Psoas muscle (tissue), 8 donors: Measurements from ENCODE around the gene GALNT10. TPM values are rescaled to one million over a fixed set of nuclear protein-coding genes. Genes with fewer than 3 reads are reported as not detected.

ENCODE experiments used
- ATAC-seq, 4 donors: fragments of 200-7000 bp; cut with Tn5 transposase; one replicate each; pipeline ENCODE4 v1.9.1; 2020; ENCODE audit warnings: moderate library complexity in 3 of 4, mild to moderate bottlenecking in 2 of 4
- DNase-seq, 2 donors: peaks; one replicate each; pipeline ENCODE4 v3.0.0-alpha.2; 2020
- H3K27ac ChIP-seq: fragments of 200-600 bp; one replicate; pipeline ENCODE4 v1.8.0; 2022
- H3K27me3 ChIP-seq, 3 donors: fragments of 200-600 bp in 1 of 3; one replicate each; pipeline versions ENCODE4 v1.6.1 to v1.8.0; 2013 to 2022; ENCODE audit warnings: low read length in 2 of 3, mild to moderate bottlenecking in 2 of 3, moderate library complexity in 1 of 3; ENCODE audit not compliant: insufficient read depth in 3 of 3
- H3K36me3 ChIP-seq, 2 donors: fragments of 200-600 bp in 1 of 2; one replicate each; pipeline versions ENCODE4 v1.6.1 to v1.8.0; 2013 to 2022; ENCODE audit warnings: low read depth in 1 of 2, mild to moderate bottlenecking in 1 of 2, moderate library complexity in 1 of 2; ENCODE audit not compliant: insufficient read depth in 1 of 2
- H3K4me1 ChIP-seq: fragments of 200-600 bp; one replicate; pipeline ENCODE4 v1.8.0; 2022
- H3K4me3 ChIP-seq: fragments of 200-600 bp; one replicate; pipeline ENCODE4 v1.8.0; 2022; ENCODE audit warnings: mild to moderate bottlenecking
- H3K9me3 ChIP-seq: fragments of 200-600 bp; one replicate; pipeline ENCODE4 v1.8.0; 2022
- CTCF ChIP-seq: fragments of 200-600 bp; IDR thresholded peaks from one replicate; pipeline ENCODE4 v1.8.0; 2022; ENCODE audit warnings: antibody characterized with exemption
- WGBS, 3 donors: extraction: QIAGEN DNeasy Blood & Tissue Kit; methylation state at CpG; one replicate each; pipeline versions ENCODE4 v1.1.6 to v1.1.7; 2013; 5-methylcytosine and 5-hydroxymethylcytosine counted together
- intact Hi-C, 2 donors: fragments of 100-400 bp; cut with DNase I; formaldehyde crosslinking; loops; one replicate each; pipeline versions ENCODE4 v1.11.0 to v1.14.2; 2022
- polyA plus RNA-seq, 3 donors: library from polyadenylated mRNA; stranded (reverse); fragments of 200-250 nt; gene quantifications; one replicate each; pipeline ENCODE4 v1.2.3, GENCODE V29; 2013
- total RNA-seq, 4 donors: library from RNA; stranded (reverse); fragmentation: NEBNext Ultra II Directional in 2 of 4; extraction: Animal tissue kit (Norgen Biotek cat#: 25700) in 2 of 4; gene quantifications; one replicate each; pipeline versions ENCODE4 v1.2.1 to v1.2.4, GENCODE V29; 2021 to 2023
- donor health status: healthy with polysubstance abuse.
- donor health status: DM: no; HTN: no; CAD: no; lungs with moderate emphysema.
- donor health status: Bipolar disorder and iron deficiency.
- donor health status: healthy.
- donor health status: DM: yes; HTN: yes; CAD: no.
- donor health status: DM: no; HTN: no; CAD: no.
- donor health status: DM: no; HTN: no; CAD: no.
- donor health status: DM: yes; HTN: yes; CAD: no.

Gene GALNT10
- total and polyA plus RNA-seq, 7 donors = 4.2 to 9.9 (median 6.8) TPM

GRCh38 chr5:154258531-154259217, 68.1 kb downstream of the GALNT10 start:
- no peaks in the 10 kb centered on the region for H3K4me1 ChIP-seq
- H3K27me3 ChIP-seq = no peaks in the 10 kb centered on the region
- intact Hi-C loops = no loop called here
- no peak for DNase-seq
- WGBS, 3 donors = 82 to 89% (median 89%) methylated on average over 2 of the region's 2 CpGs
- no peak for ATAC-seq
- H3K36me3 ChIP-seq = no peaks in the 10 kb centered on the region
- H3K4me3 ChIP-seq = no peak overlapping the region
- no peak overlapping the region for H3K27ac ChIP-seq
- no peak for TF ChIP-seq CTCF
- no peaks in the 10 kb centered on the region for H3K9me3 ChIP-seq

GRCh38 chr5:154260224-154260927, 69.8 kb downstream of the GALNT10 start:
- DNase-seq (no peak), ATAC-seq (no peak)
- H3K36me3 ChIP-seq = no peaks in the 10 kb centered on the region
- WGBS, 3 donors = 52 to 56% (median 54%) methylated on average over 6 of the region's 6 CpGs
- TF ChIP-seq CTCF = no peak
- H3K27me3 ChIP-seq = no peaks in the 10 kb centered on the region
- H3K9me3 ChIP-seq = no peaks in the 10 kb centered on the region
- H3K27ac ChIP-seq = no peak overlapping the region
- intact Hi-C loops = no loop called here
- no peak overlapping the region for H3K4me3 ChIP-seq
- no peaks in the 10 kb centered on the region for H3K4me1 ChIP-seq

GRCh38 chr5:154262342-154262741, 71.8 kb downstream of the GALNT10 start:
- TF ChIP-seq CTCF = no peak
- Histone ChIP-seq H3K4me1 (no peaks in the 10 kb centered on the region), H3K36me3 (no peaks in the 10 kb centered on the region), H3K4me3 (no peak overlapping the region), H3K27me3 (no peaks in the 10 kb centered on the region), H3K9me3 (no peaks in the 10 kb centered on the region), H3K27ac (no peak overlapping the region)
- intact Hi-C loops = no loop called here
- DNase-seq (no peak), ATAC-seq (no peak)
- WGBS, 3 donors = 97 to 100% (median 100%) methylated on average over 2 of the region's 2 CpGs

- Histone ChIP-seq H3K27me3 (no peaks in the 10 kb centered on the region), H3K9me3 (no peaks in the 10 kb centered on the region), H3K4me3 (no peak overlapping the region), H3K4me1 (no peaks in the 10 kb centered on the region), H3K27ac (no peak overlapping the region), H3K36me3 (no peaks in the 10 kb centered on the region)
- intact Hi-C loops = no loop called here
- DNase-seq = no peak
- 76 to 81% (median 79%) methylated on average over 5 of the region's 5 CpGs for WGBS, 3 donors
- no peak for ATAC-seq
- TF ChIP-seq CTCF = no peak
Measured at GRCh38 chr5:154264549-154265196, 74.1 kb downstream of the GALNT10 start.
